Measurements from ENCODE around the gene SDF2. TPM values are rescaled to one million over a fixed set of nuclear protein-coding genes. Genes with fewer than 3 reads are reported as not detected.

SDF2 gene
- total and polyA plus RNA-seq, 9 of the 15 experiments (the other 6 are each of a cell fraction or from before 2014, with no cell fraction given) = 41.2 to 132 (median 65.6) TPM

DNA sequence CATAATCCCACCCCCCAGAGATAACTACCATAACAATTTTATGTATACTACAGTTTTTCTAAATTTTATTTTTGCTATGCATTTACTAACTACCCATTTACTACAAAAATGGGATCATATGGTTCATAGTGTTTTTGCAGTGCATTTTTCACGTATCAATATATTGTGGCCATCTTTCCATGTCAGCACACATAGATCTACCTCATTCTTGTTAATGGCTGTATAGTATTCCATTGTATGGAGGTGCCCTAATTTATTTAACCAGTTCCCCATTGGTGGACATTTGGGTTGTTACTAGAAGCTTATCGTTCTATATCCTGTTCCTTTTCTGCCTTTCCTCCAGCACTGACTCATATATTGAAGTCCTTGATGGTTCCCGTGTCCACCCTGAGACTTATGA, 27.3 kb upstream of the SDF2 start:
- TF ChIP-seq, protein P1, sequence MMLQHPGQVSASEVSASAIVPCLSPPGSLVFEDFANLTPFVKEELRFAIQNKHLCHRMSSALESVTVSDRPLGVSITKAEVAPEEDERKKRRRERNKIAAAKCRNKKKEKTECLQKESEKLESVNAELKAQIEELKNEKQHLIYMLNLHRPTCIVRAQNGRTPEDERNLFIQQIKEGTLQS (IDR thresholded peaks at IDR 0.05) = no peak
- TF ChIP-seq, protein P1 (CRISPR knock-in tag; conservative IDR thresholded peaks at IDR 0.05) = no peak
- TF ChIP-seq RBM25 (IDR thresholded peaks at IDR 0.05; ENCODE audit: low read depth, low read length, severe bottlenecking) (peak; percentile 78), ZNF146 (CRISPR knock-in tag; IDR thresholded peaks at IDR 0.05; ENCODE audit: unreplicated experiment) (peak; percentile 92)
- Histone ChIP-seq H3K27me3 (ENCODE audit: control insufficient read depth in 2 of 2, insufficient read depth in 2 of 2, low read length in 2 of 2) (no peaks in the 10 kb centered on the region), H4K20me1 (replicated peaks; ENCODE audit: control insufficient read depth, insufficient read depth, low read length) (no peaks in the 10 kb centered on the region), H3K4me1 (replicated peaks in 1 of 2; ENCODE audit: control insufficient read depth in 2 of 2, insufficient read depth in 2 of 2, low read length in 2 of 2) (no peaks in the 10 kb centered on the region), H3K9me1 (ENCODE audit: control insufficient read depth, insufficient read depth, low read length) (no peaks in the 10 kb centered on the region), H3K9ac (ENCODE audit: insufficient read depth in 1 of 2, low read depth in 2 of 2, low read length in 2 of 2) (no peak overlapping the region), H2AFZ (ENCODE audit: low read depth, low read length) (no peak overlapping the region), H3K27ac (ENCODE audit: extremely low read depth, low read depth, low read length) (no peak overlapping the region), H3K4me2 (ENCODE audit: insufficient read depth, low read length) (no peak overlapping the region), H3K9me3 (replicated peaks; ENCODE audit: control insufficient read depth, insufficient read depth, low read depth, low read length) (no peaks in the 10 kb centered on the region), H3K4me3 (no peak overlapping the region), H3K79me2 (ENCODE audit: control insufficient read depth, insufficient read depth, low read length) (no peaks in the 10 kb centered on the region), H3K36me3 (ENCODE audit: control insufficient read depth, insufficient read depth, low read length) (peaks cover 93% of the 10 kb centered on the region)
- no peak for FAIRE-seq
- no peak for ATAC-seq
- no TSS peak for BruUV-seq (replicated peaks)
- CTCF ChIA-PET (ENCODE audit: low intra/inter-chr PET ratio) = no interaction called here
- in situ Hi-C loops (cut with MboI) = no loop called here
- no peak for DNase-seq (ENCODE audit: extremely low read depth in 1 of 4, low spot score in 3 of 4)
- WGBS (ENCODE audit: insufficient coverage, low coverage, missing lambda C conversion rate) = 88% methylated on average over 3 of the region's 3 CpGs
- intact Hi-C loops (cut with micrococcal nuclease) = no loop called here
- POLR2A ChIA-PET = interaction anchor here (0.5 to 2.8 kb wide), 8 partner anchors 11 to 759 kb away, joined by 3 to 14 read pairs (median 4); partner anchors contain the start of gene PROCA1

DNA sequence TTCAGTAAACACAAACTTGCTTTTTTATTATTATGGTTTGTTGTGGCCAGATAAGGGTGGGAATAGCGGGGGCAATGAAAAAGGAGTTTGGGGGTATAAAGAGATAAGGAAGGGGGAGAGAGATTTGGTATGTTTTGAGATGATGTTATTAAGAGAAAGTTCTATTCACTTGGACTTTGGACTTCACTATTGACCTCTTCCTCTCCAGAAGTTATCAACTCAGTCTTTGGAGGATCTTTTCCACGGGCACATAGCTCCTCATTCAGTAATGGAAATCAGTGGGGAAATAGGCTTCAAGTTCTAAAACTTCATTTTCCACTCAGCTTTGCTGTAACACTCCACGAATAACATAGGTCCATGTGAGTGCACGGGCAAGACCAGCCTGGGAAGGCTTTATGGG, 26.8 kb upstream of the SDF2 start:
- no peak overlapping the region for H2AFZ ChIP-seq (ENCODE audit: low read depth, low read length)
- no peaks in the 10 kb centered on the region for H3K9me1 ChIP-seq (ENCODE audit: control insufficient read depth, insufficient read depth, low read length)
- 95% methylated on average over 4 of the region's 4 CpGs for WGBS (ENCODE audit: insufficient coverage, low coverage, missing lambda C conversion rate)
- H4K20me1 ChIP-seq (replicated peaks; ENCODE audit: control insufficient read depth, insufficient read depth, low read length) = no peaks in the 10 kb centered on the region
- no peaks in the 10 kb centered on the region for H3K9me3 ChIP-seq (replicated peaks; ENCODE audit: control insufficient read depth, insufficient read depth, low read depth, low read length)
- in situ Hi-C loops (cut with MboI) (no loop called here), intact Hi-C loops (cut with micrococcal nuclease) (no loop called here)
- DNase-seq (ENCODE audit: extremely low read depth in 1 of 4, low spot score in 3 of 4) (no peak), ATAC-seq (no peak), FAIRE-seq (no peak)
- no peaks in the 10 kb centered on the region for H3K4me1 ChIP-seq (replicated peaks in 1 of 2; ENCODE audit: control insufficient read depth in 2 of 2, insufficient read depth in 2 of 2, low read length in 2 of 2)
- no peak overlapping the region for H3K4me2 ChIP-seq (ENCODE audit: insufficient read depth, low read length)
- no peak overlapping the region for H3K27ac ChIP-seq (ENCODE audit: extremely low read depth, low read depth, low read length)
- ChIA-PET CTCF (ENCODE audit: low intra/inter-chr PET ratio) (interaction anchor here (0.5 kb wide), 1 partner anchor 35 kb away, joined by 3 read pairs; no protein-coding TSS in a partner anchor), POLR2A (interaction anchor here (0.5 to 2.8 kb wide), 9 partner anchors 10 to 759 kb away, joined by 3 to 14 read pairs (median 4); partner anchors contain the start of gene PROCA1)
- BruUV-seq (replicated peaks) = no TSS peak
- H3K9ac ChIP-seq (ENCODE audit: insufficient read depth in 1 of 2, low read depth in 2 of 2, low read length in 2 of 2) = no peak overlapping the region
- no peaks in the 10 kb centered on the region for H3K79me2 ChIP-seq (ENCODE audit: control insufficient read depth, insufficient read depth, low read length)
- no peak overlapping the region for H3K4me3 ChIP-seq
- peaks cover 91% of the 10 kb centered on the region for H3K36me3 ChIP-seq (ENCODE audit: control insufficient read depth, insufficient read depth, low read length)
- no peaks in the 10 kb centered on the region for H3K27me3 ChIP-seq (ENCODE audit: control insufficient read depth in 2 of 2, insufficient read depth in 2 of 2, low read length in 2 of 2)
- TF ChIP-seq MTA2 (IDR thresholded peaks at IDR 0.05; ENCODE audit: low read depth) (no peak), PML (IDR thresholded peaks at IDR 0.05; ENCODE audit: low read length) (no peak), KDM4B (IDR thresholded peaks at IDR 0.05; ENCODE audit: borderline replicate concordance in 2 of 2, low read depth in 1 of 2) (no peak), RBM34 (IDR thresholded peaks at IDR 0.05; ENCODE audit: borderline replicate concordance, insufficient read depth, low read length) (no peak), LARP7 (IDR thresholded peaks at IDR 0.05) (no peak), ARID1B (IDR thresholded peaks at IDR 0.05) (no peak)
- TF ChIP-seq, protein P2, sequence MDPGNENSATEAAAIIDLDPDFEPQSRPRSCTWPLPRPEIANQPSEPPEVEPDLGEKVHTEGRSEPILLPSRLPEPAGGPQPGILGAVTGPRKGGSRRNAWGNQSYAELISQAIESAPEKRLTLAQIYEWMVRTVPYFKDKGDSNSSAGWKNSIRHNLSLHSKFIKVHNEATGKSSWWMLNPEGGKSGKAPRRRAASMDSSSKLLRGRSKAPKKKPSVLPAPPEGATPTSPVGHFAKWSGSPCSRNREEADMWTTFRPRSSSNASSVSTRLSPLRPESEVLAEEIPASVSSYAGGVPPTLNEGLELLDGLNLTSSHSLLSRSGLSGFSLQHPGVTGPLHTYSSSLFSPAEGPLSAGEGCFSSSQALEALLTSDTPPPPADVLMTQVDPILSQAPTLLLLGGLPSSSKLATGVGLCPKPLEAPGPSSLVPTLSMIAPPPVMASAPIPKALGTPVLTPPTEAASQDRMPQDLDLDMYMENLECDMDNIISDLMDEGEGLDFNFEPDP (CRISPR knock-in tag; IDR thresholded peaks at IDR 0.05) = no peak
- TF ChIP-seq, protein P3, sequence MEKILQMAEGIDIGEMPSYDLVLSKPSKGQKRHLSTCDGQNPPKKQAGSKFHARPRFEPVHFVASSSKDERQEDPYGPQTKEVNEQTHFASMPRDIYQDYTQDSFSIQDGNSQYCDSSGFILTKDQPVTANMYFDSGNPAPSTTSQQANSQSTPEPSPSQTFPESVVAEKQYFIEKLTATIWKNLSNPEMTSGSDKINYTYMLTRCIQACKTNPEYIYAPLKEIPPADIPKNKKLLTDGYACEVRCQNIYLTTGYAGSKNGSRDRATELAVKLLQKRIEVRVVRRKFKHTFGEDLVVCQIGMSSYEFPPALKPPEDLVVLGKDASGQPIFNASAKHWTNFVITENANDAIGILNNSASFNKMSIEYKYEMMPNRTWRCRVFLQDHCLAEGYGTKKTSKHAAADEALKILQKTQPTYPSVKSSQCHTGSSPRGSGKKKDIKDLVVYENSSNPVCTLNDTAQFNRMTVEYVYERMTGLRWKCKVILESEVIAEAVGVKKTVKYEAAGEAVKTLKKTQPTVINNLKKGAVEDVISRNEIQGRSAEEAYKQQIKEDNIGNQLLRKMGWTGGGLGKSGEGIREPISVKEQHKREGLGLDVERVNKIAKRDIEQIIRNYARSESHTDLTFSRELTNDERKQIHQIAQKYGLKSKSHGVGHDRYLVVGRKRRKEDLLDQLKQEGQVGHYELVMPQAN (IDR thresholded peaks at IDR 0.05; ENCODE audit: borderline replicate concordance) = no peak
